ENCODE results near the gene NKX6-1.

DNA sequence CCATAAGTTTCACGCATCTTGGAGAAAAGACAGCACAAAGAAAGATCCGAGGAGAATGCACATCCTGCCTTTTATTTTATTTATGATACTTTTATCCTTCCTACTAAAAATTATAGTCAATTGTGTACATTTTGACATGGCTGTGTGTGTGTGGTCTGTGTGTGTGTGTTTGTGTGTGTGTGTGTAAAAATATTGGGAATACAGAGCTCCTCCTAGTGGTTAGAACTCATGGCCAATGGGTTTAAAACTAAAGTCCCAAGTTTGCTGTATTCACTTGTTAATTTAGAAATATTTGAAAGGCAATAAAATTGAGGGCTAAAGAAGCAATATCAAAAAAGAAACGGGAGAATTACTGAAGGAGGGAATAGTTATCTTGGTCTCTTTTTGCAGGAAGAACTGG is 47.5 kb downstream of the NKX6-1 start:
- TF ChIP-seq POLR2A (IDR thresholded peaks at IDR 0.05) = no peak
- TF ChIP-seq CTCF (IDR thresholded peaks at IDR 0.05) = peak in 1 of 3 donors; percentile 21
- TF ChIP-seq POLR2AphosphoS5 (IDR thresholded peaks at IDR 0.05) = no peak

All from breast epithelium (tissue), 3 donors.